ENCODE data around the gene NUCKS1. TPM values are rescaled to one million over a fixed set of nuclear protein-coding genes. Genes with fewer than 3 reads are reported as not detected.

The NUCKS1 gene
- total and polyA plus RNA-seq, 2 of the 13 experiments (the other 11 are each of a cell fraction or from before 2014, with no cell fraction given), result 35.5 to 117 TPM

DNA sequence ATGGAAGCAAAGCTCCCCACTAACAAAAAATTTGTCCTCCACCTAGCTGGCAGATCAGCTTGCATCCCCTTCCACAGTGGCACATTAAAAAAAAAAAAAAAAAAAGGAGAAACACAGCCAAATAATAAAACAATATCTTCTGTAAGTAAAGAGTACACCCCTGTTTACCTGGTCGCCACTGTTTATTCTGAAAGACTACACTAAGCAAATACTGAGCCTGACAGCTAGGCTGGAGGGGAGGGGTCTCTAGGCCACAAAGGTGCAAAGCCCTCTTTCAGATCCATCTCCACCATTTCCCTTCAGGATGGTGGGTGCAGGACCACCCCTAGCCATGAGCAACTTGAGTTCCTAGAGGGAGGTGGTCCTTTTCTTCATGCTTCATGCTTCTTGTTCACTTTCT, 46.9 kb downstream of the NUCKS1 start (continued):
- TF ChIP-seq, protein P1, sequence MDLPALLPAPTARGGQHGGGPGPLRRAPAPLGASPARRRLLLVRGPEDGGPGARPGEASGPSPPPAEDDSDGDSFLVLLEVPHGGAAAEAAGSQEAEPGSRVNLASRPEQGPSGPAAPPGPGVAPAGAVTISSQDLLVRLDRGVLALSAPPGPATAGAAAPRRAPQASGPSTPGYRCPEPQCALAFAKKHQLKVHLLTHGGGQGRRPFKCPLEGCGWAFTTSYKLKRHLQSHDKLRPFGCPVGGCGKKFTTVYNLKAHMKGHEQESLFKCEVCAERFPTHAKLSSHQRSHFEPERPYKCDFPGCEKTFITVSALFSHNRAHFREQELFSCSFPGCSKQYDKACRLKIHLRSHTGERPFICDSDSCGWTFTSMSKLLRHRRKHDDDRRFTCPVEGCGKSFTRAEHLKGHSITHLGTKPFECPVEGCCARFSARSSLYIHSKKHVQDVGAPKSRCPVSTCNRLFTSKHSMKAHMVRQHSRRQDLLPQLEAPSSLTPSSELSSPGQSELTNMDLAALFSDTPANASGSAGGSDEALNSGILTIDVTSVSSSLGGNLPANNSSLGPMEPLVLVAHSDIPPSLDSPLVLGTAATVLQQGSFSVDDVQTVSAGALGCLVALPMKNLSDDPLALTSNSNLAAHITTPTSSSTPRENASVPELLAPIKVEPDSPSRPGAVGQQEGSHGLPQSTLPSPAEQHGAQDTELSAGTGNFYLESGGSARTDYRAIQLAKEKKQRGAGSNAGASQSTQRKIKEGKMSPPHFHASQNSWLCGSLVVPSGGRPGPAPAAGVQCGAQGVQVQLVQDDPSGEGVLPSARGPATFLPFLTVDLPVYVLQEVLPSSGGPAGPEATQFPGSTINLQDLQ (CRISPR knock-in tag; IDR thresholded peaks at IDR 0.05), result no peak
- TF ChIP-seq, protein P2, sequence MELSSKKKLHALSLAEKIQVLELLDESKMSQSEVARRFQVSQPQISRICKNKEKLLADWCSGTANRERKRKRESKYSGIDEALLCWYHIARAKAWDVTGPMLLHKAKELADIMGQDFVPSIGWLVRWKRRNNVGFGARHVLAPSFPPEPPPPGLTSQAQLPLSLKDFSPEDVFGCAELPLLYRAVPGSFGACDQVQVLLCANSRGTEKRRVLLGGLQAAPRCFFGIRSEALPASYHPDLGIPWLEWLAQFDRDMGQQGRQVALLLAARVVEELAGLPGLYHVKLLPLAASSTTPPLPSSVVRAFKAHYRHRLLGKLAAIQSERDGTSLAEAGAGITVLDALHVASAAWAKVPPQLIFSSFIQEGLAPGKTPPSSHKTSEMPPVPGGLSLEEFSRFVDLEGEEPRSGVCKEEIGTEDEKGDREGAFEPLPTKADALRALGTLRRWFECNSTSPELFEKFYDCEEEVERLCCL (CRISPR knock-in tag; IDR thresholded peaks at IDR 0.05; ENCODE audit: borderline replicate concordance), result no peak
- no peak for TF ChIP-seq SP1 (IDR thresholded peaks at IDR 0.05)
- TF ChIP-seq SP1 (CRISPR knock-in tag; IDR thresholded peaks at IDR 0.05), result no peak
- no peak for TF ChIP-seq YY1 (IDR thresholded peaks at IDR 0.05; ENCODE audit: insufficient read depth, insufficient replicate concordance, low read depth, low read length)
- TF ChIP-seq ZEB1 (IDR thresholded peaks at IDR 0.05; ENCODE audit: insufficient replicate concordance, low read depth), result no peak
- TF ChIP-seq RARA (CRISPR knock-in tag; IDR thresholded peaks at IDR 0.05), result peak; percentile 30; the same call in 1 of the 2 replicates
- TF ChIP-seq ZKSCAN8 (CRISPR knock-in tag; IDR thresholded peaks at IDR 0.05; ENCODE audit: borderline replicate concordance), result no peak
- no peak for TF ChIP-seq SKIL (CRISPR knock-in tag; IDR thresholded peaks at IDR 0.05; ENCODE audit: borderline replicate concordance)
- TF ChIP-seq MED1 (CRISPR knock-in tag; IDR thresholded peaks at IDR 0.05), result no peak
- TF ChIP-seq XBP1 (CRISPR knock-in tag; IDR thresholded peaks at IDR 0.05), result no peak
- TF ChIP-seq ATF5 (CRISPR knock-in tag; IDR thresholded peaks at IDR 0.05; ENCODE audit: low read depth), result no peak
- TF ChIP-seq GFI1 (CRISPR knock-in tag; IDR thresholded peaks at IDR 0.05; ENCODE audit: borderline replicate concordance), result no peak
- 0 out of 2 replicates have a peak, but pooled peaks have one; percentile 54 for TF ChIP-seq ZNF792 (CRISPR knock-in tag; IDR thresholded peaks at IDR 0.05)
- TF ChIP-seq TBX3 (IDR thresholded peaks at IDR 0.05; ENCODE audit: borderline replicate concordance), result peak; percentile 78; the same call in 1 of the 2 replicates
- no peak for TF ChIP-seq CBX2 (IDR thresholded peaks at IDR 0.05; ENCODE audit: low read depth, low read length)
- TF ChIP-seq CBX2 (CRISPR knock-in tag; IDR thresholded peaks at IDR 0.05; ENCODE audit: low read depth), result no peak
- peak; percentile 100 for TF ChIP-seq SIX1 (CRISPR knock-in tag; IDR thresholded peaks at IDR 0.05; ENCODE audit: borderline replicate concordance)
- TF ChIP-seq BRD4 (CRISPR knock-in tag; IDR thresholded peaks at IDR 0.05), result no peak
- TF ChIP-seq KAT2B (IDR thresholded peaks at IDR 0.05; ENCODE audit: borderline replicate concordance, low read depth, low read length), result no peak
- no peak for TF ChIP-seq MAFF (IDR thresholded peaks at IDR 0.05; ENCODE audit: low read depth, low read length)
- no peak for TF ChIP-seq HNRNPK (IDR thresholded peaks at IDR 0.05; ENCODE audit: low read depth, low read length, poor library complexity, severe bottlenecking)
- TF ChIP-seq FOSL1 (CRISPR knock-in tag; IDR thresholded peaks at IDR 0.05; ENCODE audit: borderline replicate concordance), result no peak
- TF ChIP-seq KDM6A (CRISPR knock-in tag; IDR thresholded peaks at IDR 0.05; ENCODE audit: low read depth), result peak; percentile 41; the same call in 1 of the 2 replicates
- no peak for TF ChIP-seq CC2D1A (CRISPR knock-in tag; IDR thresholded peaks at IDR 0.05)

All from HepG2 (cell line).